ENCODE data around the gene NOMO2.
"Not testable (repeated sequence)": the region's sequence is repeated elsewhere in the genome, so short reads cannot be mapped to it uniquely, and the experiment has no call there.

GRCh38 chr16:18608271-18608670 lies 46.4 kb upstream of the NOMO2 start:
- TF ChIP-seq, protein P1, sequence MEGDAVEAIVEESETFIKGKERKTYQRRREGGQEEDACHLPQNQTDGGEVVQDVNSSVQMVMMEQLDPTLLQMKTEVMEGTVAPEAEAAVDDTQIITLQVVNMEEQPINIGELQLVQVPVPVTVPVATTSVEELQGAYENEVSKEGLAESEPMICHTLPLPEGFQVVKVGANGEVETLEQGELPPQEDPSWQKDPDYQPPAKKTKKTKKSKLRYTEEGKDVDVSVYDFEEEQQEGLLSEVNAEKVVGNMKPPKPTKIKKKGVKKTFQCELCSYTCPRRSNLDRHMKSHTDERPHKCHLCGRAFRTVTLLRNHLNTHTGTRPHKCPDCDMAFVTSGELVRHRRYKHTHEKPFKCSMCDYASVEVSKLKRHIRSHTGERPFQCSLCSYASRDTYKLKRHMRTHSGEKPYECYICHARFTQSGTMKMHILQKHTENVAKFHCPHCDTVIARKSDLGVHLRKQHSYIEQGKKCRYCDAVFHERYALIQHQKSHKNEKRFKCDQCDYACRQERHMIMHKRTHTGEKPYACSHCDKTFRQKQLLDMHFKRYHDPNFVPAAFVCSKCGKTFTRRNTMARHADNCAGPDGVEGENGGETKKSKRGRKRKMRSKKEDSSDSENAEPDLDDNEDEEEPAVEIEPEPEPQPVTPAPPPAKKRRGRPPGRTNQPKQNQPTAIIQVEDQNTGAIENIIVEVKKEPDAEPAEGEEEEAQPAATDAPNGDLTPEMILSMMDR (IDR thresholded peaks at IDR 0.05; ENCODE audit: borderline replicate concordance, extremely low read depth, low read length, poor library complexity, severe bottlenecking): not testable (repeated sequence)
- TF ChIP-seq EZH2 (IDR thresholded peaks at IDR 0.05; ENCODE audit: borderline replicate concordance, low read depth, low read length, severe bottlenecking): not testable (repeated sequence)

Measured in DND-41 (cell line).